Breast epithelium (tissue), 4 donors: ENCODE measurements around the gene CENPC. TPM values are rescaled to one million over a fixed set of nuclear protein-coding genes. Genes with fewer than 3 reads are reported as not detected.

ENCODE experiments used
- DNase-seq, 2 donors: peaks; one replicate each; pipeline ENCODE4 v3.0.0-alpha.2; 2019; ENCODE audit warnings: low spot score in 2 of 2
- H3K27ac ChIP-seq, 2 donors: fragments of 200-600 bp; sonication (generic) in 1 of 2; one replicate each; pipeline ENCODE4 v1.5.1; 2016 to 2019; ENCODE audit warnings: mild to moderate bottlenecking in 1 of 2
- H3K27me3 ChIP-seq, 2 donors: fragments of 200-600 bp; sonication (generic) in 1 of 2; one replicate each; pipeline versions ENCODE4 v1.5.1 to v1.6.0; 2017 to 2019; ENCODE audit warnings: control low read depth in 1 of 2, mild to moderate bottlenecking in 1 of 2
- H3K36me3 ChIP-seq: fragments of 200-600 bp; one replicate; pipeline ENCODE4 v1.5.1; 2019
- H3K4me1 ChIP-seq, 2 donors: fragments of 200-600 bp; sonication (generic); one replicate each; pipeline ENCODE4 v1.5.1; 2016 to 2019; ENCODE audit warnings: control low read depth in 1 of 2
- H3K4me3 ChIP-seq, 3 donors: fragments of 200-600 bp; sonication (generic); 1 replicate in 2 of 3; 2 replicates in 1 of 3; pipeline ENCODE4 v1.5.1; 2016 to 2019; ENCODE audit warnings: mild to moderate bottlenecking in 3 of 3, moderate library complexity in 2 of 3
- H3K9me3 ChIP-seq, 2 donors: fragments of 200-600 bp; sonication (generic) in 1 of 2; one replicate each; pipeline ENCODE4 v1.5.1; 2016 to 2019; ENCODE audit warnings: control low read depth in 1 of 2
- CTCF ChIP-seq, 3 donors: fragments of 450-650 bp; IDR thresholded peaks; one replicate each; pipeline ENCODE4 v1.5.1; 2016 to 2017; ENCODE audit warnings: antibody characterized with exemption in 3 of 3, mild to moderate bottlenecking in 3 of 3, moderate library complexity in 3 of 3
- POLR2A ChIP-seq: fragments of 450-650 bp; IDR thresholded peaks from one replicate; pipeline ENCODE4 v1.6.1; 2016; ENCODE audit warnings: antibody characterized with exemption, mild to moderate bottlenecking, moderate library complexity
- POLR2AphosphoS5 ChIP-seq, 3 donors: sonication (generic); formaldehyde crosslinking; IDR thresholded peaks; one replicate each; pipeline ENCODE4 v1.6.1; 2017; ENCODE audit warnings: antibody characterized with exemption in 3 of 3
- intact Hi-C: fragments of 100-400 bp; cut with DNase I; formaldehyde crosslinking; loops from one replicate; pipeline ENCODE4 v1.15.1; 2023; ENCODE audit warnings: low total_unique reads
- total RNA-seq, 3 donors: library from RNA; depleted of rRNA; stranded (reverse); fragments of >200 nt; gene quantifications; one replicate each; pipeline ENCODE4 v1.1.0, GENCODE V29; 2016

CENPC gene
- total RNA-seq, 3 donors from 2014 or later, result 30.7 to 67.6 (median 45.9) TPM

GRCh38 chr4:67575232-67576058 is 30.1 kb upstream of the CENPC start:
- H3K27me3 ChIP-seq, result no peaks in the 10 kb centered on the region
- no peaks in the 10 kb centered on the region for H3K9me3 ChIP-seq
- DNase-seq, result no peak
- H3K27ac ChIP-seq, result no peak overlapping the region
- H3K4me1 ChIP-seq, result no peaks in the 10 kb centered on the region
- no peak for TF ChIP-seq POLR2AphosphoS5 (IDR thresholded peaks at IDR 0.05)
- H3K36me3 ChIP-seq, result no peaks in the 10 kb centered on the region
- no peak overlapping the region for H3K4me3 ChIP-seq
- intact Hi-C loops, result no loop called here

- Histone ChIP-seq H3K27me3 (no peaks in the 10 kb centered on the region), H3K36me3 (no peaks in the 10 kb centered on the region), H3K4me3 (no peak overlapping the region), H3K9me3 (no peaks in the 10 kb centered on the region), H3K27ac (no peak overlapping the region), H3K4me1 (no peaks in the 10 kb centered on the region)
- TF ChIP-seq POLR2AphosphoS5 (IDR thresholded peaks at IDR 0.05) (no peak), CTCF (IDR thresholded peaks at IDR 0.05) (no peak), POLR2A (no peak)
- DNase-seq, result no peak
- intact Hi-C loops, result no loop called here
These were observed 27.9 kb upstream of the CENPC start for GRCh38 chr4:67573193-67573592.

- TF ChIP-seq POLR2AphosphoS5 (IDR thresholded peaks at IDR 0.05) (no peak), CTCF (IDR thresholded peaks at IDR 0.05) (no peak), POLR2A (no peak)
- Histone ChIP-seq H3K27ac (no peak overlapping the region), H3K9me3 (no peaks in the 10 kb centered on the region), H3K27me3 (no peaks in the 10 kb centered on the region), H3K4me1 (no peaks in the 10 kb centered on the region), H3K36me3 (no peaks in the 10 kb centered on the region), H3K4me3 (no peak overlapping the region)
- intact Hi-C loops, result no loop called here
- no peak for DNase-seq
These were observed 26.7 kb upstream of the CENPC start for GRCh38 chr4:67571975-67572374.

GRCh38 chr4:67570537-67570936 is 25.2 kb upstream of the CENPC start:
- Histone ChIP-seq H3K4me1 (no peaks in the 10 kb centered on the region), H3K27me3 (no peaks in the 10 kb centered on the region), H3K27ac (no peak overlapping the region), H3K36me3 (no peaks in the 10 kb centered on the region), H3K4me3 (no peak overlapping the region), H3K9me3 (no peaks in the 10 kb centered on the region)
- intact Hi-C loops, result no loop called here
- TF ChIP-seq CTCF (IDR thresholded peaks at IDR 0.05), result no peak
- TF ChIP-seq POLR2A, result no peak
- TF ChIP-seq POLR2AphosphoS5 (IDR thresholded peaks at IDR 0.05), result no peak
- no peak for DNase-seq

GRCh38 chr4:67568820-67569219 is 23.5 kb upstream of the CENPC start:
- no peak overlapping the region for H3K27ac ChIP-seq
- no peak overlapping the region for H3K4me3 ChIP-seq
- no peaks in the 10 kb centered on the region for H3K36me3 ChIP-seq
- DNase-seq, result no peak
- H3K4me1 ChIP-seq, result no peaks in the 10 kb centered on the region
- no peak for TF ChIP-seq POLR2AphosphoS5 (IDR thresholded peaks at IDR 0.05)
- TF ChIP-seq POLR2A, result no peak
- TF ChIP-seq CTCF (IDR thresholded peaks at IDR 0.05), result no peak
- intact Hi-C loops, result no loop called here
- H3K27me3 ChIP-seq, result no peaks in the 10 kb centered on the region
- no peaks in the 10 kb centered on the region for H3K9me3 ChIP-seq
